GM23338 (cell line): Measurements from ENCODE around the gene VAMP2. TPM values are rescaled to one million over a fixed set of nuclear protein-coding genes. Genes with fewer than 3 reads are reported as not detected.

Experiments used
- ATAC-seq: fragments of 200-7000 bp; cut with Tn5 transposase; 3 replicates; pipeline ENCODE4 v1.9.1; 2020
- DNase-seq: peaks from one replicate; pipeline ENCODE4 v3.0.0-alpha.2; 2015; ENCODE audit warnings: low spot score
- H2AFZ ChIP-seq: fragments of 200-600 bp; sonication (generic); 2 replicates; pipeline ENCODE4 v1.8.0; 2016; ENCODE audit warnings: antibody characterized with exemption, mild to moderate bottlenecking, moderate library complexity
- H3F3A ChIP-seq: fragments of 200-600 bp; sonication (generic); replicated peaks from 2 replicates; pipeline ENCODE4 v1.8.0; 2017; ENCODE audit warnings: antibody characterized with exemption, mixed run types, low read depth
- H3K27ac ChIP-seq: fragments of 200-600 bp; sonication (generic); 2 replicates; pipeline ENCODE4 v1.6.1; 2016; ENCODE audit warnings: low read depth
- H3K27me3 ChIP-seq: fragments of 200-600 bp; sonication (generic); 2 replicates; pipeline ENCODE4 v1.8.0; 2016; ENCODE audit warnings: mild to moderate bottlenecking, mixed run types, moderate library complexity; ENCODE audit not compliant: insufficient read depth
- H3K36me3 ChIP-seq: fragments of 200-600 bp; sonication (generic); 2 replicates; pipeline ENCODE4 v1.8.0; 2016; ENCODE audit warnings: mild to moderate bottlenecking; ENCODE audit not compliant: insufficient read depth
- H3K4me1 ChIP-seq: fragments of 200-600 bp; sonication (generic); 2 replicates; pipeline ENCODE4 v1.8.0; 2016; ENCODE audit warnings: mild to moderate bottlenecking, moderate library complexity; ENCODE audit not compliant: insufficient read depth
- H3K4me2 ChIP-seq: fragments of 200-600 bp; sonication (generic); 2 replicates; pipeline ENCODE4 v1.7.1; 2017; ENCODE audit warnings: mixed run types
- H3K4me3 ChIP-seq: fragments of 200-600 bp; sonication (generic); 2 replicates; pipeline ENCODE4 v1.6.1; 2016; ENCODE audit warnings: mixed run types
- H3K79me2 ChIP-seq: fragments of 200-600 bp; sonication (generic); replicated peaks from 2 replicates; pipeline ENCODE4 v1.8.0; 2017; ENCODE audit warnings: mild to moderate bottlenecking; ENCODE audit not compliant: insufficient read depth
- H3K9me2 ChIP-seq: fragments of 200-600 bp; sonication (generic); 2 replicates; pipeline ENCODE4 v1.8.0; 2017; ENCODE audit not compliant: insufficient read depth
- H4K20me1 ChIP-seq: fragments of 200-600 bp; sonication (generic); replicated peaks from 2 replicates; pipeline ENCODE4 v1.8.0; 2017; ENCODE audit warnings: mild to moderate bottlenecking; ENCODE audit not compliant: insufficient read depth
- H3K27ac Mint-ChIP-seq: 2 replicates; pipeline ENCODE4 v1.8.0; 2020; ENCODE audit warnings: inconsistent platforms, mild to moderate bottlenecking, moderate library complexity, mixed read lengths
- H3K27me3 Mint-ChIP-seq: 3 replicates; pipeline ENCODE4 v1.8.0; 2022; ENCODE audit warnings: low read depth, mild to moderate bottlenecking, moderate library complexity, mixed read lengths, inconsistent platforms; ENCODE audit not compliant: insufficient read depth, poor library complexity
- H3K36me3 Mint-ChIP-seq: 3 replicates; pipeline ENCODE4 v1.8.0; 2021; ENCODE audit warnings: low read depth, mild to moderate bottlenecking, inconsistent platforms, moderate library complexity, mixed read lengths
- H3K4me1 Mint-ChIP-seq: 3 replicates; pipeline ENCODE4 v1.8.0; 2020; ENCODE audit warnings: mild to moderate bottlenecking, inconsistent platforms, mixed read lengths
- H3K4me3 Mint-ChIP-seq: 3 replicates; pipeline ENCODE4 v1.8.0; 2021; ENCODE audit warnings: moderate library complexity, mild to moderate bottlenecking, inconsistent platforms, mixed read lengths
- H3K9me3 Mint-ChIP-seq: 3 replicates; pipeline ENCODE4 v1.8.0; 2020; ENCODE audit warnings: moderate library complexity, mild to moderate bottlenecking, inconsistent platforms, mixed read lengths
- CREB1 ChIP-seq: fragments of 250-450 bp; sonication (Bioruptor Pico); IDR thresholded peaks from 2 replicates; pipeline ENCODE4 v1.5.0; 2020; ENCODE audit warnings: low read depth, mild to moderate bottlenecking, moderate library complexity
- CTCF ChIP-seq, 2 experiments: fragments of 200-600 bp in 1 of 2; sonication (generic) in 1 of 2; conservative IDR thresholded peaks; 2 replicates each; pipeline versions ENCODE4 v1.5.1 to v1.6.1; 2016 to 2017; ENCODE audit warnings: antibody characterized with exemption in 2 of 2, low read depth in 2 of 2, mild to moderate bottlenecking in 2 of 2, moderate library complexity in 1 of 2
- ETS1 ChIP-seq: IDR thresholded peaks from 2 replicates; pipeline ENCODE4 v1.6.1; 2016; ENCODE audit warnings: antibody characterized with exemption
- EZH2 ChIP-seq: fragments of 200-600 bp; sonication (generic); IDR thresholded peaks from one replicate; pipeline ENCODE4 v1.8.0; 2017; ENCODE audit warnings: antibody characterized with exemption, mild to moderate bottlenecking, low read depth; ENCODE audit not compliant: unreplicated experiment
- JUNB ChIP-seq: IDR thresholded peaks from one replicate; pipeline ENCODE4 v1.6.1; 2016; ENCODE audit warnings: antibody characterized with exemption; ENCODE audit not compliant: unreplicated experiment
- POLR2AphosphoS5 ChIP-seq: IDR thresholded peaks from 2 replicates; pipeline ENCODE4 v1.6.1; 2016; ENCODE audit warnings: antibody characterized with exemption, low read depth
- ZNF114 ChIP-seq: fragments of 250-450 bp; sonication (Bioruptor Pico); IDR thresholded peaks from 2 replicates; pipeline ENCODE4 v1.5.0; 2020; ENCODE audit warnings: mild to moderate bottlenecking, moderate library complexity
- ZNF331 ChIP-seq: fragments of 250-450 bp; sonication (Bioruptor Pico); IDR thresholded peaks from 2 replicates; pipeline ENCODE4 v1.5.0; 2020; ENCODE audit warnings: low read depth, mild to moderate bottlenecking, moderate library complexity
- ZNF462 ChIP-seq: fragments of 250-450 bp; sonication (Bioruptor Pico); IDR thresholded peaks from 2 replicates; pipeline ENCODE4 v1.5.0; 2020; ENCODE audit warnings: mild to moderate bottlenecking, moderate library complexity
- polyA plus RNA-seq: library from polyadenylated mRNA; unstranded; fragments of >200 nt; fragmentation: Nextera tagmentation; extraction: Ambion mirVana; gene quantifications from 2 replicates; pipeline ENCODE4 v1.2.1, GENCODE V29; 2016
- total RNA-seq: library from RNA; depleted of rRNA; stranded (reverse); fragments of >200 nt; shearing (Covaris generic); gene quantifications from 2 replicates; pipeline ENCODE4 v1.2.3, GENCODE V29; 2014

VAMP2 gene
- total and polyA plus RNA-seq, 2 experiments from 2014 or later: 6.9 to 32.3 TPM

- Histone ChIP-seq H2AFZ (peak within 1 kb of the TSS; percentile 67; the same call in 1 of the 2 replicates), H3K79me2 (no peaks in the 10 kb centered on the region), H3K27me3 (peaks cover 13% of the 10 kb centered on the region), H4K20me1 (no peaks in the 10 kb centered on the region), H3F3A (peaks cover 15% of the 10 kb centered on the region), H3K36me3 (no peaks in the 10 kb centered on the region), H3K9me2 (no peaks in the 10 kb centered on the region), H3K27ac (no peak within 1 kb of the TSS), H3K4me1 (peaks cover 9% of the 10 kb centered on the region), H3K4me3 (peak within 1 kb of the TSS; percentile 100), H3K4me2 (peak within 1 kb of the TSS; percentile 78)
- ATAC-seq (peak; percentile 52), DNase-seq (peak; percentile 99)
- no peaks in the 10 kb centered on the region for H3K9me3 Mint-ChIP-seq
- H3K27me3 Mint-ChIP-seq: peaks cover 12% of the 10 kb centered on the region
- no peak for TF ChIP-seq ETS1
- TF ChIP-seq CREB1 (CRISPR knock-in tag): 0 out of 2 replicates have a peak, but pooled peaks have one; percentile 49
- peak; percentile 72 for TF ChIP-seq POLR2AphosphoS5
- H3K4me3 Mint-ChIP-seq: no peak within 1 kb of the TSS; the same call in 2 of the 3 replicates
- H3K36me3 Mint-ChIP-seq: no peaks in the 10 kb centered on the region; the same call in 2 of the 3 replicates
- H3K27ac Mint-ChIP-seq: peak within 1 kb of the TSS; percentile 23; the same call in 1 of the 2 replicates
- H3K4me1 Mint-ChIP-seq: peaks cover 7% of the 10 kb centered on the region
Measured at GRCh38 chr17:8189711-8190477, 27.1 kb upstream of the VAMP2 start, which contains the start of gene BORCS6. Gene BORCS6, minus strand, starts transcription at chr17:8190180. Its CDS starts 40 bp downstream, at chr17:8190140.

- peaks cover 9% of the 10 kb centered on the region for H3K4me1 ChIP-seq
- H3F3A ChIP-seq: peaks cover 15% of the 10 kb centered on the region
- H3K9me3 Mint-ChIP-seq: no peaks in the 10 kb centered on the region
- peaks cover 15% of the 10 kb centered on the region for H3K27me3 Mint-ChIP-seq
- DNase-seq (no peak), ATAC-seq (no peak)
- no peak overlapping the region for H3K27ac ChIP-seq
- no peaks in the 10 kb centered on the region for H3K36me3 ChIP-seq
- H3K27me3 ChIP-seq: peaks cover 13% of the 10 kb centered on the region
- H3K4me3 ChIP-seq: peak overlapping the region; percentile 100
- no peaks in the 10 kb centered on the region for H3K9me2 ChIP-seq
- no peak overlapping the region for H2AFZ ChIP-seq
- H3K36me3 Mint-ChIP-seq: no peaks in the 10 kb centered on the region; the same call in 2 of the 3 replicates
- peaks cover 7% of the 10 kb centered on the region for H3K4me1 Mint-ChIP-seq
- H3K79me2 ChIP-seq: no peaks in the 10 kb centered on the region
- H3K4me2 ChIP-seq: peak overlapping the region; percentile 35
- H3K4me3 Mint-ChIP-seq: no peak overlapping the region; the same call in 2 of the 3 replicates
- H4K20me1 ChIP-seq: no peaks in the 10 kb centered on the region
- H3K27ac Mint-ChIP-seq: no peak overlapping the region
- TF ChIP-seq ZNF114: no peak
- no peak for TF ChIP-seq CTCF (conservative IDR thresholded peaks at IDR 0.05; ENCODE audit: low read depth in 2 of 2)
- no peak for TF ChIP-seq JUNB
- TF ChIP-seq ZNF331 (CRISPR knock-in tag): no peak
- TF ChIP-seq EZH2: no peak
- TF ChIP-seq ZNF462: no peak
Measured at GRCh38 chr17:8189041-8189710, 26.4 kb upstream of the VAMP2 start.
